SH-SY5Y (cell line): Measurements from ENCODE around the gene AKAP6.

Experiments used
- GATA2 ChIP-seq: IDR thresholded peaks from 2 replicates; pipeline ENCODE4 v1.6.1; 2011; ENCODE audit warnings: mild to moderate bottlenecking, low read depth, low read length
- GATA3 ChIP-seq: IDR thresholded peaks from 2 replicates; pipeline ENCODE4 v1.6.1; 2011; ENCODE audit warnings: low read depth, mild to moderate bottlenecking, low read length, moderate library complexity

GRCh38 chr14:32473464-32473855, 144.4 kb downstream of the AKAP6 start:
- no peak for TF ChIP-seq GATA2
- TF ChIP-seq GATA3, result no peak
